Caco-2 (cell line): Measurements from ENCODE around the gene AOPEP. TPM values are rescaled to one million over a fixed set of nuclear protein-coding genes. Genes with fewer than 3 reads are reported as not detected.

Source experiments
- BruUV-seq: library from RNA; stranded (reverse); fragments of 400-500 nt; replicated peaks from 2 replicates; lab custom pipeline; 2021; lab: Mats Ljungman, UMichigan
- CTCF ChIA-PET: fragments of 300-600 bp; sonication (Branson Sonifier 250); formaldehyde crosslinking; loops from one replicate; lab custom pipeline; 2022; ENCODE audit warnings: antibody characterized with exemption; lab: Charles Lee
- POLR2A ChIA-PET: fragments of 300-600 bp; sonication (Branson Sonifier 250); formaldehyde crosslinking; loops from one replicate; lab custom pipeline; 2022; ENCODE audit warnings: antibody characterized with exemption; lab: Charles Lee
- DNase-seq, 2 experiments: peaks; one replicate each; pipeline versions ENCODE4 v3.0.0 to v3.0.0-alpha.2; 2020 to 2022
- H3K27me3 ChIP-seq: replicated peaks from 2 replicates; pipeline ENCODE4 v1.6.0; 2011; ENCODE audit warnings: low read length; ENCODE audit not compliant: control insufficient read depth, insufficient read depth
- H3K36me3 ChIP-seq: 2 replicates; pipeline ENCODE4 v1.5.1; 2011; ENCODE audit warnings: low read length; ENCODE audit not compliant: control insufficient read depth, insufficient read depth
- H3K4me1 ChIP-seq: fragments of 250-450 bp; sonication (Bioruptor Pico); 2 replicates; pipeline ENCODE4 v1.5.1; 2020; ENCODE audit warnings: mild to moderate bottlenecking
- H3K4me3 ChIP-seq: 2 replicates; pipeline ENCODE4 v1.5.1; 2011; ENCODE audit warnings: low read depth, mild to moderate bottlenecking, control low read depth, low read length
- H3K9me3 ChIP-seq: fragments of 250-450 bp; sonication (Bioruptor Pico); 2 replicates; pipeline ENCODE4 v1.5.1; 2020; ENCODE audit warnings: mild to moderate bottlenecking, moderate library complexity
- H3K27ac Mint-ChIP-seq: one replicate; pipeline ENCODE4 v1.8.0; 2022; ENCODE audit warnings: mixed read lengths; ENCODE audit not compliant: unreplicated experiment
- H3K27me3 Mint-ChIP-seq: one replicate; pipeline ENCODE4 v1.8.0; 2022; ENCODE audit warnings: mixed read lengths; ENCODE audit not compliant: insufficient read depth, unreplicated experiment
- H3K36me3 Mint-ChIP-seq: one replicate; pipeline ENCODE4 v1.8.0; 2022; ENCODE audit warnings: mild to moderate bottlenecking, mixed read lengths; ENCODE audit not compliant: insufficient read depth, unreplicated experiment
- H3K4me1 Mint-ChIP-seq: one replicate; pipeline ENCODE4 v1.8.0; 2022; ENCODE audit warnings: low read depth, mixed read lengths; ENCODE audit not compliant: unreplicated experiment
- H3K4me3 Mint-ChIP-seq: one replicate; pipeline ENCODE4 v1.8.0; 2022; ENCODE audit warnings: mild to moderate bottlenecking, moderate library complexity, mixed read lengths; ENCODE audit not compliant: unreplicated experiment
- H3K9me3 Mint-ChIP-seq: one replicate; pipeline ENCODE4 v1.8.0; 2022; ENCODE audit warnings: mixed read lengths; ENCODE audit not compliant: unreplicated experiment
- CTCF ChIP-seq, 2 experiments: fragments of 200-600 bp in 1 of 2; IDR thresholded peaks; 1 replicate in 1 of 2; 2 replicates in 1 of 2; pipeline versions ENCODE4 v1.5.1 to v1.8.0; 2011 to 2022; ENCODE audit warnings: antibody characterized with exemption in 1 of 2, control low read depth in 1 of 2, inconsistent platforms in 1 of 2, low read depth in 1 of 2, low read length in 1 of 2, mild to moderate bottlenecking in 1 of 2, moderate library complexity in 1 of 2; ENCODE audit not compliant: insufficient read depth in 1 of 2, severe bottlenecking in 1 of 2, unreplicated experiment in 1 of 2
- intact Hi-C: fragments of 100-400 bp; cut with micrococcal nuclease; formaldehyde crosslinking; loops from one replicate; pipeline ENCODE4 v1.10.0; 2022; ENCODE audit not compliant: unreplicated experiment
- total RNA-seq: library from RNA; stranded (reverse); gene quantifications from 2 replicates; pipeline ENCODE4 v1.2.3, GENCODE V29; 2022

The AOPEP gene
- total RNA-seq, 1 experiment from 2014 or later = 63.3 TPM

GRCh38 chr9:94824411-94824810, 97.9 kb downstream of the AOPEP start:
- no peak overlapping the region for H3K4me3 Mint-ChIP-seq
- Histone ChIP-seq H3K9me3 (no peaks in the 10 kb centered on the region), H3K4me3 (no peak overlapping the region), H3K27me3 (no peaks in the 10 kb centered on the region), H3K36me3 (no peaks in the 10 kb centered on the region), H3K4me1 (peaks cover 38% of the 10 kb centered on the region)
- peaks cover 38% of the 10 kb centered on the region for H3K4me1 Mint-ChIP-seq
- POLR2A ChIA-PET = no interaction called here
- H3K27me3 Mint-ChIP-seq = no peaks in the 10 kb centered on the region
- intact Hi-C loops = no loop called here
- BruUV-seq = no TSS peak
- peaks cover 16% of the 10 kb centered on the region for H3K36me3 Mint-ChIP-seq
- peak overlapping the region; percentile 59 for H3K27ac Mint-ChIP-seq
- no peak for TF ChIP-seq CTCF (IDR thresholded peaks at IDR 0.05; ENCODE audit: insufficient read depth in 1 of 2, low read depth in 1 of 2, low read length in 1 of 2, severe bottlenecking in 1 of 2, unreplicated experiment in 1 of 2)
- H3K9me3 Mint-ChIP-seq = no peaks in the 10 kb centered on the region
- CTCF ChIA-PET = no interaction called here
- DNase-seq = no peak

- Histone ChIP-seq H3K4me1 (peaks cover 34% of the 10 kb centered on the region), H3K9me3 (no peaks in the 10 kb centered on the region)
Measured at GRCh38 chr9:94824913-94825610, 98.6 kb downstream of the AOPEP start.

GRCh38 chr9:94825611-94825958, 99.1 kb downstream of the AOPEP start:
- Mint-ChIP-seq H3K27me3 (no peaks in the 10 kb centered on the region), H3K36me3 (peaks cover 16% of the 10 kb centered on the region), H3K9me3 (no peaks in the 10 kb centered on the region), H3K27ac (no peak overlapping the region), H3K4me1 (peaks cover 47% of the 10 kb centered on the region), H3K4me3 (no peak overlapping the region)
- BruUV-seq = no TSS peak
- no peak for TF ChIP-seq CTCF (IDR thresholded peaks at IDR 0.05; ENCODE audit: insufficient read depth in 1 of 2, low read depth in 1 of 2, low read length in 1 of 2, severe bottlenecking in 1 of 2, unreplicated experiment in 1 of 2)
- H3K4me1 ChIP-seq = peaks cover 28% of the 10 kb centered on the region
- H3K36me3 ChIP-seq = no peaks in the 10 kb centered on the region
- ChIA-PET CTCF (no interaction called here), POLR2A (no interaction called here)
- intact Hi-C loops = loop anchor here (5.0 kb wide), 1 partner anchor 87 kb away; no protein-coding TSS in a partner anchor
- H3K27me3 ChIP-seq = no peaks in the 10 kb centered on the region
- DNase-seq = no peak
- no peaks in the 10 kb centered on the region for H3K9me3 ChIP-seq
- H3K4me3 ChIP-seq = no peak overlapping the region

More at GRCh38 chr9:94824913-94825610, 98.6 kb downstream of the AOPEP start:
- Histone ChIP-seq H3K4me3 (no peak overlapping the region), H3K27me3 (no peaks in the 10 kb centered on the region), H3K36me3 (no peaks in the 10 kb centered on the region)
- no peak for DNase-seq
- Mint-ChIP-seq H3K4me3 (no peak overlapping the region), H3K9me3 (no peaks in the 10 kb centered on the region), H3K27ac (peak overlapping the region; percentile 59), H3K36me3 (peaks cover 16% of the 10 kb centered on the region), H3K27me3 (no peaks in the 10 kb centered on the region), H3K4me1 (peaks cover 44% of the 10 kb centered on the region)
- no TSS peak for BruUV-seq
- POLR2A ChIA-PET = no interaction called here
- no peak for TF ChIP-seq CTCF (IDR thresholded peaks at IDR 0.05; ENCODE audit: insufficient read depth in 1 of 2, low read depth in 1 of 2, low read length in 1 of 2, severe bottlenecking in 1 of 2, unreplicated experiment in 1 of 2)
- intact Hi-C loops = loop anchor here (5.0 kb wide), 1 partner anchor 87 kb away; no protein-coding TSS in a partner anchor
- CTCF ChIA-PET = no interaction called here
